A549 (cell line): ENCODE measurements around the gene HRG.

ENCODE experiments used
- CEBPB ChIP-seq, 2 experiments: fragments of >200 bp in 1 of 2; sonication (Bioruptor Twin) in 1 of 2; formaldehyde crosslinking in 1 of 2; IDR thresholded peaks; 2 replicates each; pipeline ENCODE4 v1.6.1; 2012 to 2016
- CHD2 ChIP-seq: fragments of 150-350 bp; IDR thresholded peaks from 2 replicates; pipeline ENCODE4 v1.6.1; 2014; ENCODE audit warnings: low read length; ENCODE audit not compliant: partially characterized antibody
- MAFK ChIP-seq: fragments of 450-650 bp; IDR thresholded peaks from 2 replicates; pipeline ENCODE4 v1.6.1; 2014; ENCODE audit not compliant: partially characterized antibody
- POLR2A ChIP-seq: IDR thresholded peaks from 2 replicates; pipeline ENCODE4 v1.6.1; 2012; ENCODE audit warnings: mild to moderate bottlenecking, low read length
- POLR2AphosphoS2 ChIP-seq: conservative IDR thresholded peaks from 2 replicates; pipeline ENCODE4 v1.6.1; 2012; ENCODE audit warnings: low read length, improper control_type of control experiment, inconsistent platforms
- RCOR1 ChIP-seq: fragments of 150-350 bp; IDR thresholded peaks from 2 replicates; pipeline ENCODE4 v1.6.1; 2014; ENCODE audit warnings: antibody characterized with exemption, low read length, low read depth
- RFX5 ChIP-seq: fragments of 450-650 bp; IDR thresholded peaks from 2 replicates; pipeline ENCODE4 v1.7.1; 2014; ENCODE audit warnings: antibody characterized with exemption, mild to moderate bottlenecking, moderate library complexity
- SREBF2 ChIP-seq: fragments of 450-650 bp; IDR thresholded peaks from 2 replicates; pipeline ENCODE4 v1.6.1; 2014; ENCODE audit warnings: mild to moderate bottlenecking, moderate library complexity
- TF ChIP-seq, protein P1 (sequence below): fragments of 200-600 bp; sonication (generic); IDR thresholded peaks from 2 replicates; pipeline ENCODE4 v1.6.1; 2016; ENCODE audit warnings: antibody characterized with exemption, mild to moderate bottlenecking, moderate library complexity
- TF ChIP-seq, protein P2 (sequence below): fragments of 250-450 bp; sonication (Bioruptor Pico); IDR thresholded peaks from 2 replicates; pipeline ENCODE4 v1.5.0; 2021; ENCODE audit warnings: mild to moderate bottlenecking, moderate library complexity, borderline replicate concordance
- TF ChIP-seq, protein P3 (sequence below): fragments of >200 bp; sonication (Bioruptor Twin); formaldehyde crosslinking; IDR thresholded peaks from 3 replicates; pipeline ENCODE4 v1.5.1; 2016
- TF ChIP-seq, protein P4 (sequence below): IDR thresholded peaks from 2 replicates; pipeline ENCODE4 v1.6.1; 2012
- TF ChIP-seq, protein P5 (sequence below): fragments of >200 bp; sonication (Bioruptor Twin); formaldehyde crosslinking; IDR thresholded peaks from 3 replicates; pipeline ENCODE4 v1.6.1; 2016
- TF ChIP-seq, protein P6 (sequence below): fragments of 450-650 bp; IDR thresholded peaks from 2 replicates; pipeline ENCODE4 v1.6.1; 2014; ENCODE audit warnings: antibody characterized with exemption

DNA sequence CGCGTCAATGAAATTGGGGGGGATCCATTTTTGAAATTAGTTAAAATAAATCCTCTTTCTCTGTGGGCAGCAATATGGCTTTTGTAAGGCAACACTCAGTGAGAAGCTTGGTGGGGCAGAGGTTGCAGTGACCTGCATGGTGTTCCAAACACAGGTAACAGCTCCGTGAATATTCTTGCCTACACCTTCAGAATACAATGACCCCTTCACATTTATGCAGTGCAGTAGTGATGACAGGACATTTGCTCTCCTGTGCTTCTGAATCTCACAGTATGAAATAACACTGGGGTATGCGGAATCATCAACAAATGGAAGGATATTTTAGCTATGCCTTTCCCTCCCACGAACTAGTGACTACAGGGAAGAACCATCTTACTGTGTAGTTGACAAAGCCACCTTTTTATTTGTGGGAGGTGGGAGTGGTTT lies 46.0 kb upstream of the HRG start:
- TF ChIP-seq, protein P1, sequence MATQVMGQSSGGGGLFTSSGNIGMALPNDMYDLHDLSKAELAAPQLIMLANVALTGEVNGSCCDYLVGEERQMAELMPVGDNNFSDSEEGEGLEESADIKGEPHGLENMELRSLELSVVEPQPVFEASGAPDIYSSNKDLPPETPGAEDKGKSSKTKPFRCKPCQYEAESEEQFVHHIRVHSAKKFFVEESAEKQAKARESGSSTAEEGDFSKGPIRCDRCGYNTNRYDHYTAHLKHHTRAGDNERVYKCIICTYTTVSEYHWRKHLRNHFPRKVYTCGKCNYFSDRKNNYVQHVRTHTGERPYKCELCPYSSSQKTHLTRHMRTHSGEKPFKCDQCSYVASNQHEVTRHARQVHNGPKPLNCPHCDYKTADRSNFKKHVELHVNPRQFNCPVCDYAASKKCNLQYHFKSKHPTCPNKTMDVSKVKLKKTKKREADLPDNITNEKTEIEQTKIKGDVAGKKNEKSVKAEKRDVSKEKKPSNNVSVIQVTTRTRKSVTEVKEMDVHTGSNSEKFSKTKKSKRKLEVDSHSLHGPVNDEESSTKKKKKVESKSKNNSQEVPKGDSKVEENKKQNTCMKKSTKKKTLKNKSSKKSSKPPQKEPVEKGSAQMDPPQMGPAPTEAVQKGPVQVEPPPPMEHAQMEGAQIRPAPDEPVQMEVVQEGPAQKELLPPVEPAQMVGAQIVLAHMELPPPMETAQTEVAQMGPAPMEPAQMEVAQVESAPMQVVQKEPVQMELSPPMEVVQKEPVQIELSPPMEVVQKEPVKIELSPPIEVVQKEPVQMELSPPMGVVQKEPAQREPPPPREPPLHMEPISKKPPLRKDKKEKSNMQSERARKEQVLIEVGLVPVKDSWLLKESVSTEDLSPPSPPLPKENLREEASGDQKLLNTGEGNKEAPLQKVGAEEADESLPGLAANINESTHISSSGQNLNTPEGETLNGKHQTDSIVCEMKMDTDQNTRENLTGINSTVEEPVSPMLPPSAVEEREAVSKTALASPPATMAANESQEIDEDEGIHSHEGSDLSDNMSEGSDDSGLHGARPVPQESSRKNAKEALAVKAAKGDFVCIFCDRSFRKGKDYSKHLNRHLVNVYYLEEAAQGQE = no peak
- TF ChIP-seq CEBPB (IDR thresholded peaks at IDR 0.05) = no peak
- TF ChIP-seq, protein P2, sequence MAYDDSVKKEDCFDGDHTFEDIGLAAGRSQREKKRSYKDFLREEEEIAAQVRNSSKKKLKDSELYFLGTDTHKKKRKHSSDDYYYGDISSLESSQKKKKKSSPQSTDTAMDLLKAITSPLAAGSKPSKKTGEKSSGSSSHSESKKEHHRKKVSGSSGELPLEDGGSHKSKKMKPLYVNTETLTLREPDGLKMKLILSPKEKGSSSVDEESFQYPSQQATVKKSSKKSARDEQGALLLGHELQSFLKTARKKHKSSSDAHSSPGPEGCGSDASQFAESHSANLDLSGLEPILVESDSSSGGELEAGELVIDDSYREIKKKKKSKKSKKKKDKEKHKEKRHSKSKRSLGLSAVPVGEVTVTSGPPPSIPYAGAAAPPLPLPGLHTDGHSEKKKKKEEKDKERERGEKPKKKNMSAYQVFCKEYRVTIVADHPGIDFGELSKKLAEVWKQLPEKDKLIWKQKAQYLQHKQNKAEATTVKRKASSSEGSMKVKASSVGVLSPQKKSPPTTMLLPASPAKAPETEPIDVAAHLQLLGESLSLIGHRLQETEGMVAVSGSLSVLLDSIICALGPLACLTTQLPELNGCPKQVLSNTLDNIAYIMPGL (CRISPR knock-in tag) = no peak
- TF ChIP-seq, protein P3, sequence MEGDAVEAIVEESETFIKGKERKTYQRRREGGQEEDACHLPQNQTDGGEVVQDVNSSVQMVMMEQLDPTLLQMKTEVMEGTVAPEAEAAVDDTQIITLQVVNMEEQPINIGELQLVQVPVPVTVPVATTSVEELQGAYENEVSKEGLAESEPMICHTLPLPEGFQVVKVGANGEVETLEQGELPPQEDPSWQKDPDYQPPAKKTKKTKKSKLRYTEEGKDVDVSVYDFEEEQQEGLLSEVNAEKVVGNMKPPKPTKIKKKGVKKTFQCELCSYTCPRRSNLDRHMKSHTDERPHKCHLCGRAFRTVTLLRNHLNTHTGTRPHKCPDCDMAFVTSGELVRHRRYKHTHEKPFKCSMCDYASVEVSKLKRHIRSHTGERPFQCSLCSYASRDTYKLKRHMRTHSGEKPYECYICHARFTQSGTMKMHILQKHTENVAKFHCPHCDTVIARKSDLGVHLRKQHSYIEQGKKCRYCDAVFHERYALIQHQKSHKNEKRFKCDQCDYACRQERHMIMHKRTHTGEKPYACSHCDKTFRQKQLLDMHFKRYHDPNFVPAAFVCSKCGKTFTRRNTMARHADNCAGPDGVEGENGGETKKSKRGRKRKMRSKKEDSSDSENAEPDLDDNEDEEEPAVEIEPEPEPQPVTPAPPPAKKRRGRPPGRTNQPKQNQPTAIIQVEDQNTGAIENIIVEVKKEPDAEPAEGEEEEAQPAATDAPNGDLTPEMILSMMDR = no peak
- TF ChIP-seq POLR2AphosphoS2 = no peak
- TF ChIP-seq, protein P4, sequence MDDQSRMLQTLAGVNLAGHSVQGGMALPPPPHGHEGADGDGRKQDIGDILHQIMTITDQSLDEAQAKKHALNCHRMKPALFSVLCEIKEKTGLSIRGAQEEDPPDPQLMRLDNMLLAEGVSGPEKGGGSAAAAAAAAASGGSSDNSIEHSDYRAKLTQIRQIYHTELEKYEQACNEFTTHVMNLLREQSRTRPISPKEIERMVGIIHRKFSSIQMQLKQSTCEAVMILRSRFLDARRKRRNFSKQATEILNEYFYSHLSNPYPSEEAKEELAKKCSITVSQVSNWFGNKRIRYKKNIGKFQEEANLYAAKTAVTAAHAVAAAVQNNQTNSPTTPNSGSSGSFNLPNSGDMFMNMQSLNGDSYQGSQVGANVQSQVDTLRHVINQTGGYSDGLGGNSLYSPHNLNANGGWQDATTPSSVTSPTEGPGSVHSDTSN = no peak
- TF ChIP-seq MAFK = no peak
- TF ChIP-seq CHD2 = no peak
- TF ChIP-seq RFX5 = no peak
- TF ChIP-seq SREBF2 = no peak
- TF ChIP-seq, protein P5, sequence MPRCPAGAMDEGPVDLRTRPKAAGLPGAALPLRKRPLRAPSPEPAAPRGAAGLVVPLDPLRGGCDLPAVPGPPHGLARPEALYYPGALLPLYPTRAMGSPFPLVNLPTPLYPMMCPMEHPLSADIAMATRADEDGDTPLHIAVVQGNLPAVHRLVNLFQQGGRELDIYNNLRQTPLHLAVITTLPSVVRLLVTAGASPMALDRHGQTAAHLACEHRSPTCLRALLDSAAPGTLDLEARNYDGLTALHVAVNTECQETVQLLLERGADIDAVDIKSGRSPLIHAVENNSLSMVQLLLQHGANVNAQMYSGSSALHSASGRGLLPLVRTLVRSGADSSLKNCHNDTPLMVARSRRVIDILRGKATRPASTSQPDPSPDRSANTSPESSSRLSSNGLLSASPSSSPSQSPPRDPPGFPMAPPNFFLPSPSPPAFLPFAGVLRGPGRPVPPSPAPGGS = no peak
- TF ChIP-seq RCOR1 = no peak
- TF ChIP-seq POLR2A = no peak
- TF ChIP-seq, protein P6, sequence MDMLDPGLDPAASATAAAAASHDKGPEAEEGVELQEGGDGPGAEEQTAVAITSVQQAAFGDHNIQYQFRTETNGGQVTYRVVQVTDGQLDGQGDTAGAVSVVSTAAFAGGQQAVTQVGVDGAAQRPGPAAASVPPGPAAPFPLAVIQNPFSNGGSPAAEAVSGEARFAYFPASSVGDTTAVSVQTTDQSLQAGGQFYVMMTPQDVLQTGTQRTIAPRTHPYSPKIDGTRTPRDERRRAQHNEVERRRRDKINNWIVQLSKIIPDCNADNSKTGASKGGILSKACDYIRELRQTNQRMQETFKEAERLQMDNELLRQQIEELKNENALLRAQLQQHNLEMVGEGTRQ = no peak
